ENCODE measurements around the gene DNAH11.

GRCh38 chr7:21883069-21883468 is 340.2 kb downstream of the DNAH11 start:
- TF ChIP-seq MAX (IDR thresholded peaks at IDR 0.05) (no peak), REST (IDR thresholded peaks at IDR 0.05; ENCODE audit: low read depth) (no peak), USF1 (IDR thresholded peaks at IDR 0.05) (no peak), FOXM1 (IDR thresholded peaks at IDR 0.05; ENCODE audit: borderline replicate concordance, low read depth) (no peak), CEBPB (IDR thresholded peaks at IDR 0.05) (no peak)

Data from Ishikawa (cell line).